ENCODE results near the gene RPS6KL1.

RPS6KL1 gene

DNA sequence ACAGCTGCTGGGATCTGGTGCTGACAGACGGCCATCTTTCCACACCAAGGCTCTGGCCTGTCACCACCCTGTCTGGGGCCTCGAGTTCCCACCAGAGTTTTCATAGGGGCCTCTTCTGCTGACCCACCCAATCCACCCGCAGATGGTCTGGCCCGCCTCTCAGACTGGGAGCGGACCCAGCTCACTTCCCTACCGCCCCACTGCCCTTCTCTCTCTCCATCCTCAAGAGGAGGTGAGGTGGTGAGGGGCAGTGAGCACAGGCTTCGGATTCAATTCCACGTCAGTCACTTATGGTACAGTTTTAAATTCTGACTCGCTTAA, 12.3 kb upstream of the RPS6KL1 start:
- TF ChIP-seq ZFP30 (CRISPR knock-in tag; IDR thresholded peaks at IDR 0.05) (no peak), ISL1 (CRISPR knock-in tag; IDR thresholded peaks at IDR 0.05) (no peak), ARNTL (CRISPR knock-in tag; IDR thresholded peaks at IDR 0.05; ENCODE audit: borderline replicate concordance, low read depth) (no peak), GLIS3 (CRISPR knock-in tag; IDR thresholded peaks at IDR 0.05) (no peak), OSR1 (CRISPR knock-in tag; IDR thresholded peaks at IDR 0.05) (no peak)
- TF ChIP-seq, protein P1, sequence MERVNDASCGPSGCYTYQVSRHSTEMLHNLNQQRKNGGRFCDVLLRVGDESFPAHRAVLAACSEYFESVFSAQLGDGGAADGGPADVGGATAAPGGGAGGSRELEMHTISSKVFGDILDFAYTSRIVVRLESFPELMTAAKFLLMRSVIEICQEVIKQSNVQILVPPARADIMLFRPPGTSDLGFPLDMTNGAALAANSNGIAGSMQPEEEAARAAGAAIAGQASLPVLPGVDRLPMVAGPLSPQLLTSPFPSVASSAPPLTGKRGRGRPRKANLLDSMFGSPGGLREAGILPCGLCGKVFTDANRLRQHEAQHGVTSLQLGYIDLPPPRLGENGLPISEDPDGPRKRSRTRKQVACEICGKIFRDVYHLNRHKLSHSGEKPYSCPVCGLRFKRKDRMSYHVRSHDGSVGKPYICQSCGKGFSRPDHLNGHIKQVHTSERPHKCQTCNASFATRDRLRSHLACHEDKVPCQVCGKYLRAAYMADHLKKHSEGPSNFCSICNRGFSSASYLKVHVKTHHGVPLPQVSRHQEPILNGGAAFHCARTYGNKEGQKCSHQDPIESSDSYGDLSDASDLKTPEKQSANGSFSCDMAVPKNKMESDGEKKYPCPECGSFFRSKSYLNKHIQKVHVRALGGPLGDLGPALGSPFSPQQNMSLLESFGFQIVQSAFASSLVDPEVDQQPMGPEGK (CRISPR knock-in tag; IDR thresholded peaks at IDR 0.05; ENCODE audit: borderline replicate concordance), result no peak
- TF ChIP-seq, protein P2, sequence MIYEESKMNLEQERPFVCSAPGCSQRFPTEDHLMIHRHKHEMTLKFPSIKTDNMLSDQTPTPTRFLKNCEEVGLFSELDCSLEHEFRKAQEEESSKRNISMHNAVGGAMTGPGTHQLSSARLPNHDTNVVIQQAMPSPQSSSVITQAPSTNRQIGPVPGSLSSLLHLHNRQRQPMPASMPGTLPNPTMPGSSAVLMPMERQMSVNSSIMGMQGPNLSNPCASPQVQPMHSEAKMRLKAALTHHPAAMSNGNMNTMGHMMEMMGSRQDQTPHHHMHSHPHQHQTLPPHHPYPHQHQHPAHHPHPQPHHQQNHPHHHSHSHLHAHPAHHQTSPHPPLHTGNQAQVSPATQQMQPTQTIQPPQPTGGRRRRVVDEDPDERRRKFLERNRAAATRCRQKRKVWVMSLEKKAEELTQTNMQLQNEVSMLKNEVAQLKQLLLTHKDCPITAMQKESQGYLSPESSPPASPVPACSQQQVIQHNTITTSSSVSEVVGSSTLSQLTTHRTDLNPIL (CRISPR knock-in tag; IDR thresholded peaks at IDR 0.05; ENCODE audit: low read depth), result no peak
- TF ChIP-seq, protein P3, sequence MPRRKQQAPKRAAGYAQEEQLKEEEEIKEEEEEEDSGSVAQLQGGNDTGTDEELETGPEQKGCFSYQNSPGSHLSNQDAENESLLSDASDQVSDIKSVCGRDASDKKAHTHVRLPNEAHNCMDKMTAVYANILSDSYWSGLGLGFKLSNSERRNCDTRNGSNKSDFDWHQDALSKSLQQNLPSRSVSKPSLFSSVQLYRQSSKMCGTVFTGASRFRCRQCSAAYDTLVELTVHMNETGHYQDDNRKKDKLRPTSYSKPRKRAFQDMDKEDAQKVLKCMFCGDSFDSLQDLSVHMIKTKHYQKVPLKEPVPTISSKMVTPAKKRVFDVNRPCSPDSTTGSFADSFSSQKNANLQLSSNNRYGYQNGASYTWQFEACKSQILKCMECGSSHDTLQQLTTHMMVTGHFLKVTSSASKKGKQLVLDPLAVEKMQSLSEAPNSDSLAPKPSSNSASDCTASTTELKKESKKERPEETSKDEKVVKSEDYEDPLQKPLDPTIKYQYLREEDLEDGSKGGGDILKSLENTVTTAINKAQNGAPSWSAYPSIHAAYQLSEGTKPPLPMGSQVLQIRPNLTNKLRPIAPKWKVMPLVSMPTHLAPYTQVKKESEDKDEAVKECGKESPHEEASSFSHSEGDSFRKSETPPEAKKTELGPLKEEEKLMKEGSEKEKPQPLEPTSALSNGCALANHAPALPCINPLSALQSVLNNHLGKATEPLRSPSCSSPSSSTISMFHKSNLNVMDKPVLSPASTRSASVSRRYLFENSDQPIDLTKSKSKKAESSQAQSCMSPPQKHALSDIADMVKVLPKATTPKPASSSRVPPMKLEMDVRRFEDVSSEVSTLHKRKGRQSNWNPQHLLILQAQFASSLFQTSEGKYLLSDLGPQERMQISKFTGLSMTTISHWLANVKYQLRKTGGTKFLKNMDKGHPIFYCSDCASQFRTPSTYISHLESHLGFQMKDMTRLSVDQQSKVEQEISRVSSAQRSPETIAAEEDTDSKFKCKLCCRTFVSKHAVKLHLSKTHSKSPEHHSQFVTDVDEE (CRISPR knock-in tag; IDR thresholded peaks at IDR 0.05), result no peak
- ATAC-seq, result no peak

DNA sequence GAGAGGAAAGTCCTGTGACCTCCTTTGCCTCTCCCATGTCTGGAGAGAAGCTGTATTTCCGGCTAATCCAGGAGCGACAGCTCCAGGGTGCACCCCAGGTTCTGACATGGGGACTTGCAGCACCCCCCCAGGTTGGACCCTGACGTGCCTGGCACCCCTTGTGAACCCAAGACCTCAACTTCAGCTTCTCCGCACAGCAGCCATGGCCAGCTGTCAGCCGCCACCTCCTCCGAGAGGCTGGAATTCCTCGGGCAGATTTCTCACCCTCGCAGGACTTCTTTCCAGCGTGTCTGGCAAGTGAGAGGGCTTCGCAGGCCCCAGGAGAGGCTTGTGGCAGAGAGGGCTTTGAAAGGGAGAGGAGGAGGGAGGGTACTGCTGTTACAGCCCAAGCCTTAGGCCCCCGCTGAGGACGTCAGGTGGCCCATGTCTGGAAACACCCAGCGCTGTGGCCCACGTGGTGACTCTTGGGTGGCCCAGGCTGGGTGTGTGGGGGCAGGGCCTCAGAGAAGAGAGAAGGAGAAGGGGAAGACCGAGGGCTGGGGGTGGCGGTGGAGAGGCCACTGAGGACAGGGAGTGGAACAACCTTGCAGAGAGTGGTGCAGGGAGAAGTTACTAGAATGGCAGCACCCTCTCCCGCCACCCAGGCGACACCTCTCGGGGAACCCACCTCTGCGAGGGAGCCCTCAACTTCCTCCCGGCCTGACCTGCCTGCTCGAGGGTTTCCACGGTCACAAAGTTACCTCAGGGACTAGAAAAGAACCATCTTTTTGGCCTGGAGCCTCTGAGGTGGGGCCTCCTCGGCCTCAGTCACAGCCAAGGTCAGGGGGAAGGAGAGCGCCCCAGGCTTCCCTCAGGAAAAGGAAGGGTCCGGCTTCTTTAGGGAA, 11.7 kb upstream of the RPS6KL1 start:
- no peak for ATAC-seq
- TF ChIP-seq CSDC2 (CRISPR knock-in tag; IDR thresholded peaks at IDR 0.05), result no peak
- no peak for TF ChIP-seq ZNF70 (CRISPR knock-in tag; IDR thresholded peaks at IDR 0.05)
- TF ChIP-seq ZFP3 (CRISPR knock-in tag; IDR thresholded peaks at IDR 0.05), result no peak
- TF ChIP-seq RARB (CRISPR knock-in tag; IDR thresholded peaks at IDR 0.05), result no peak
- TF ChIP-seq, protein P2 (CRISPR knock-in tag; IDR thresholded peaks at IDR 0.05; ENCODE audit: low read depth), result no peak
- TF ChIP-seq, protein P4, sequence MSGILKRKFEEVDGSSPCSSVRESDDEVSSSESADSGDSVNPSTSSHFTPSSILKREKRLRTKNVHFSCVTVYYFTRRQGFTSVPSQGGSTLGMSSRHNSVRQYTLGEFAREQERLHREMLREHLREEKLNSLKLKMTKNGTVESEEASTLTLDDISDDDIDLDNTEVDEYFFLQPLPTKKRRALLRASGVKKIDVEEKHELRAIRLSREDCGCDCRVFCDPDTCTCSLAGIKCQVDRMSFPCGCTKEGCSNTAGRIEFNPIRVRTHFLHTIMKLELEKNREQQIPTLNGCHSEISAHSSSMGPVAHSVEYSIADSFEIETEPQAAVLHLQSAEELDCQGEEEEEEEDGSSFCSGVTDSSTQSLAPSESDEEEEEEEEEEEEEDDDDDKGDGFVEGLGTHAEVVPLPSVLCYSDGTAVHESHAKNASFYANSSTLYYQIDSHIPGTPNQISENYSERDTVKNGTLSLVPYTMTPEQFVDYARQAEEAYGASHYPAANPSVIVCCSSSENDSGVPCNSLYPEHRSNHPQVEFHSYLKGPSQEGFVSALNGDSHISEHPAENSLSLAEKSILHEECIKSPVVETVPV (CRISPR knock-in tag; IDR thresholded peaks at IDR 0.05), result no peak
- TF ChIP-seq, protein P5, sequence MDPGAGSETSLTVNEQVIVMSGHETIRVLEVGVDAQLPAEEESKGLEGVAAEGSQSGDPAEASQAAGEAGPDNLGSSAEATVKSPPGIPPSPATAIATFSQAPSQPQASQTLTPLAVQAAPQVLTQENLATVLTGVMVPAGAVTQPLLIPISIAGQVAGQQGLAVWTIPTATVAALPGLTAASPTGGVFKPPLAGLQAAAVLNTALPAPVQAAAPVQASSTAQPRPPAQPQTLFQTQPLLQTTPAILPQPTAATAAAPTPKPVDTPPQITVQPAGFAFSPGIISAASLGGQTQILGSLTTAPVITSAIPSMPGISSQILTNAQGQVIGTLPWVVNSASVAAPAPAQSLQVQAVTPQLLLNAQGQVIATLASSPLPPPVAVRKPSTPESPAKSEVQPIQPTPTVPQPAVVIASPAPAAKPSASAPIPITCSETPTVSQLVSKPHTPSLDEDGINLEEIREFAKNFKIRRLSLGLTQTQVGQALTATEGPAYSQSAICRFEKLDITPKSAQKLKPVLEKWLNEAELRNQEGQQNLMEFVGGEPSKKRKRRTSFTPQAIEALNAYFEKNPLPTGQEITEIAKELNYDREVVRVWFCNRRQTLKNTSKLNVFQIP (CRISPR knock-in tag; IDR thresholded peaks at IDR 0.05; ENCODE audit: borderline replicate concordance, low read depth), result no peak
- no peak for TF ChIP-seq TOX (CRISPR knock-in tag; IDR thresholded peaks at IDR 0.05; ENCODE audit: borderline replicate concordance)
- TF ChIP-seq TCF4 (CRISPR knock-in tag; IDR thresholded peaks at IDR 0.05; ENCODE audit: borderline replicate concordance), result no peak
- no peak for TF ChIP-seq ARNTL (CRISPR knock-in tag; IDR thresholded peaks at IDR 0.05; ENCODE audit: borderline replicate concordance, low read depth)
- no peak for TF ChIP-seq ZNF565 (CRISPR knock-in tag; conservative IDR thresholded peaks at IDR 0.05; ENCODE audit: low read depth)
- no peak for TF ChIP-seq ZC3H10 (CRISPR knock-in tag; IDR thresholded peaks at IDR 0.05)
- TF ChIP-seq ZFP30 (CRISPR knock-in tag; IDR thresholded peaks at IDR 0.05), result no peak
- TF ChIP-seq ESRRG (CRISPR knock-in tag; IDR thresholded peaks at IDR 0.05), result no peak
- TF ChIP-seq, protein P1 (CRISPR knock-in tag; IDR thresholded peaks at IDR 0.05; ENCODE audit: borderline replicate concordance), result no peak
- no peak for TF ChIP-seq ISL1 (CRISPR knock-in tag; IDR thresholded peaks at IDR 0.05)
- TF ChIP-seq SNAI2 (CRISPR knock-in tag; IDR thresholded peaks at IDR 0.05), result no peak
- no peak for TF ChIP-seq GLIS3 (CRISPR knock-in tag; IDR thresholded peaks at IDR 0.05)
- TF ChIP-seq, protein P3 (CRISPR knock-in tag; IDR thresholded peaks at IDR 0.05), result no peak
- TF ChIP-seq OSR1 (CRISPR knock-in tag; IDR thresholded peaks at IDR 0.05), result no peak

Data from SK-N-SH treated with all-trans-retinoic acid at 6 μM for 48 hours (cell line).